ENCODE data around the gene PLXDC2. TPM values are rescaled to one million over a fixed set of nuclear protein-coding genes. Genes with fewer than 3 reads are reported as not detected.

PLXDC2 gene
- total RNA-seq, 2 experiments from 2014 or later, result not detected

GRCh38 chr10:19795684-19796083 is 20.5 kb upstream of the PLXDC2 start:
- Mint-ChIP-seq H3K27ac (no peak overlapping the region), H3K36me3 (ENCODE audit: low read depth) (no peaks in the 10 kb centered on the region), H3K4me1 (no peaks in the 10 kb centered on the region), H3K4me3 (no peak overlapping the region), H3K27me3 (no peaks in the 10 kb centered on the region), H3K9me3 (peaks cover 2% of the 10 kb centered on the region)
- POLR2A ChIA-PET, result no interaction called here
- DNase-seq, result no peak
- CTCF ChIA-PET, result no interaction called here

GRCh38 chr10:19800161-19800560 is 16.1 kb upstream of the PLXDC2 start:
- Mint-ChIP-seq H3K36me3 (ENCODE audit: low read depth) (no peaks in the 10 kb centered on the region), H3K27me3 (no peaks in the 10 kb centered on the region), H3K27ac (no peak overlapping the region), H3K4me3 (no peak overlapping the region), H3K4me1 (no peaks in the 10 kb centered on the region), H3K9me3 (peaks cover 8% of the 10 kb centered on the region)
- no peak for DNase-seq
- CTCF ChIA-PET, result no interaction called here
- POLR2A ChIA-PET, result no interaction called here

GRCh38 chr10:19801369-19801768 is 14.9 kb upstream of the PLXDC2 start:
- Mint-ChIP-seq H3K27ac (no peak overlapping the region), H3K27me3 (no peaks in the 10 kb centered on the region), H3K36me3 (ENCODE audit: low read depth) (no peaks in the 10 kb centered on the region), H3K4me3 (no peak overlapping the region), H3K9me3 (peaks cover 8% of the 10 kb centered on the region), H3K4me1 (no peaks in the 10 kb centered on the region)
- ChIA-PET CTCF (no interaction called here), POLR2A (no interaction called here)
- no peak for DNase-seq

- Mint-ChIP-seq H3K4me3 (no peak overlapping the region), H3K4me1 (no peaks in the 10 kb centered on the region), H3K27me3 (no peaks in the 10 kb centered on the region), H3K36me3 (ENCODE audit: low read depth) (no peaks in the 10 kb centered on the region), H3K9me3 (peaks cover 8% of the 10 kb centered on the region), H3K27ac (no peak overlapping the region)
- POLR2A ChIA-PET, result no interaction called here
- no peak for DNase-seq
- CTCF ChIA-PET, result interaction anchor here (0.7 kb wide), 1 partner anchor 20 kb away, joined by 3 read pairs; no protein-coding TSS in a partner anchor
Measured at GRCh38 chr10:19803676-19804075, 12.6 kb upstream of the PLXDC2 start.

- peaks cover 4% of the 10 kb centered on the region for H3K27me3 Mint-ChIP-seq
- ChIA-PET CTCF (no interaction called here), POLR2A (no interaction called here)
- no peak overlapping the region for H3K4me3 Mint-ChIP-seq
- H3K4me1 Mint-ChIP-seq, result no peaks in the 10 kb centered on the region
- H3K36me3 Mint-ChIP-seq (ENCODE audit: low read depth), result no peaks in the 10 kb centered on the region
- no peak overlapping the region for H3K27ac Mint-ChIP-seq
- no peak for DNase-seq
- H3K9me3 Mint-ChIP-seq, result peaks cover 3% of the 10 kb centered on the region
Measured at GRCh38 chr10:19809481-19809880, 6.8 kb upstream of the PLXDC2 start.

GRCh38 chr10:19811540-19811939 is 4.7 kb upstream of the PLXDC2 start:
- H3K4me1 Mint-ChIP-seq, result peaks cover 1% of the 10 kb centered on the region
- ChIA-PET CTCF (no interaction called here), POLR2A (no interaction called here)
- H3K36me3 Mint-ChIP-seq (ENCODE audit: low read depth), result no peaks in the 10 kb centered on the region
- H3K9me3 Mint-ChIP-seq, result no peaks in the 10 kb centered on the region
- peaks cover 15% of the 10 kb centered on the region for H3K27me3 Mint-ChIP-seq
- no peak overlapping the region for H3K4me3 Mint-ChIP-seq
- H3K27ac Mint-ChIP-seq, result no peak overlapping the region
- DNase-seq, result no peak

GRCh38 chr10:19812976-19813375 is 3.3 kb upstream of the PLXDC2 start:
- POLR2A ChIA-PET, result no interaction called here
- Mint-ChIP-seq H3K4me1 (peaks cover 1% of the 10 kb centered on the region), H3K4me3 (no peak overlapping the region), H3K9me3 (no peaks in the 10 kb centered on the region), H3K27ac (no peak overlapping the region), H3K36me3 (ENCODE audit: low read depth) (no peaks in the 10 kb centered on the region), H3K27me3 (peaks cover 29% of the 10 kb centered on the region)
- CTCF ChIA-PET, result no interaction called here
- no peak for DNase-seq

- ChIA-PET POLR2A (no interaction called here), CTCF (no interaction called here)
- Mint-ChIP-seq H3K27ac (no peak overlapping the region), H3K4me1 (peaks cover 1% of the 10 kb centered on the region), H3K9me3 (no peaks in the 10 kb centered on the region), H3K4me3 (no peak overlapping the region), H3K36me3 (ENCODE audit: low read depth) (no peaks in the 10 kb centered on the region), H3K27me3 (peaks cover 35% of the 10 kb centered on the region)
- DNase-seq, result no peak
Measured at GRCh38 chr10:19815036-19815730, 1.0 kb upstream of the PLXDC2 start.

- H3K4me1 Mint-ChIP-seq, result peaks cover 1% of the 10 kb centered on the region
- no peaks in the 10 kb centered on the region for H3K36me3 Mint-ChIP-seq (ENCODE audit: low read depth)
- DNase-seq, result no peak
- H3K9me3 Mint-ChIP-seq, result no peaks in the 10 kb centered on the region
- POLR2A ChIA-PET, result no interaction called here
- H3K27ac Mint-ChIP-seq, result no peak overlapping the region
- H3K4me3 Mint-ChIP-seq, result no peak overlapping the region
- peaks cover 35% of the 10 kb centered on the region for H3K27me3 Mint-ChIP-seq
- CTCF ChIA-PET, result no interaction called here
Measured at GRCh38 chr10:19815731-19816410, 361 bp upstream of the PLXDC2 start.

GRCh38 chr10:19817231-19817933 is 1.1 kb downstream of the PLXDC2 start:
- H3K36me3 Mint-ChIP-seq (ENCODE audit: low read depth), result no peaks in the 10 kb centered on the region
- H3K9me3 Mint-ChIP-seq, result no peaks in the 10 kb centered on the region
- no peak overlapping the region for H3K27ac Mint-ChIP-seq
- peaks cover 1% of the 10 kb centered on the region for H3K4me1 Mint-ChIP-seq
- CTCF ChIA-PET, result no interaction called here
- H3K27me3 Mint-ChIP-seq, result peaks cover 35% of the 10 kb centered on the region
- no peak overlapping the region for H3K4me3 Mint-ChIP-seq
- POLR2A ChIA-PET, result no interaction called here
- no peak for DNase-seq

GRCh38 chr10:19818876-19819275 is 2.6 kb downstream of the PLXDC2 start:
- Mint-ChIP-seq H3K36me3 (ENCODE audit: low read depth) (no peaks in the 10 kb centered on the region), H3K27ac (no peak overlapping the region), H3K27me3 (peaks cover 35% of the 10 kb centered on the region), H3K4me1 (peaks cover 1% of the 10 kb centered on the region), H3K9me3 (no peaks in the 10 kb centered on the region), H3K4me3 (no peak overlapping the region)
- POLR2A ChIA-PET, result no interaction called here
- CTCF ChIA-PET, result no interaction called here
- DNase-seq, result no peak

GRCh38 chr10:19819419-19820033 is 3.3 kb downstream of the PLXDC2 start:
- CTCF ChIA-PET, result no interaction called here

GRCh38 chr10:19824381-19825342 is 8.4 kb downstream of the PLXDC2 start:
- no peak for DNase-seq
- Mint-ChIP-seq H3K27ac (no peak overlapping the region), H3K36me3 (ENCODE audit: low read depth) (no peaks in the 10 kb centered on the region), H3K4me1 (no peaks in the 10 kb centered on the region), H3K4me3 (no peak overlapping the region), H3K27me3 (no peaks in the 10 kb centered on the region), H3K9me3 (no peaks in the 10 kb centered on the region)
- CTCF ChIA-PET, result no interaction called here
- POLR2A ChIA-PET, result no interaction called here

More at GRCh38 chr10:19819419-19820033, 3.3 kb downstream of the PLXDC2 start:
- Mint-ChIP-seq H3K4me3 (no peak overlapping the region), H3K36me3 (ENCODE audit: low read depth) (no peaks in the 10 kb centered on the region), H3K27me3 (peaks cover 31% of the 10 kb centered on the region), H3K27ac (no peak overlapping the region), H3K4me1 (peaks cover 1% of the 10 kb centered on the region), H3K9me3 (no peaks in the 10 kb centered on the region)
- DNase-seq, result no peak
- POLR2A ChIA-PET, result no interaction called here

All from activated CD4-positive, alpha-beta memory T cell treated with anti-CD3 and anti-CD28 coated beads, Interleukin-2, amount 10 ng/mL, durations not matched to agents 7 days and 5 days (primary cell).